CD4-positive, alpha-beta T cell treated with Interleukin-1 beta for 1 hour (primary cell): ENCODE measurements around the gene ADH1B.
"Not testable (repeated sequence)": the region's sequence is repeated elsewhere in the genome, so short reads cannot be mapped to it uniquely, and the experiment has no call there.

Experiments
- DNase-seq, 2 donors: peaks; one replicate each; pipeline ENCODE4 v3.0.0-alpha.2; 2020 to 2022

ADH1B gene

GRCh38 chr4:99321241-99322191 is at the start of gene ADH1B:
ADH1B (minus strand) TSS chr4:99321401; CDS start chr4:99321331, 70 bp downstream.
- no peak for DNase-seq

GRCh38 chr4:99367817-99368216 is 46.6 kb upstream of the ADH1B start:
- not testable (repeated sequence) for DNase-seq

GRCh38 chr4:99366491-99366890 is 45.3 kb upstream of the ADH1B start:
- no peak for DNase-seq

- no peak for DNase-seq
Measured at GRCh38 chr4:99362768-99363167, 41.6 kb upstream of the ADH1B start.

- DNase-seq, result no peak
Measured at GRCh38 chr4:99361899-99362275, 40.7 kb upstream of the ADH1B start.

GRCh38 chr4:99361268-99361898 is 40.2 kb upstream of the ADH1B start:
- DNase-seq, result no peak

- no peak for DNase-seq
Measured at GRCh38 chr4:99359480-99360204, 38.4 kb upstream of the ADH1B start.

GRCh38 chr4:99357948-99358347 is 36.7 kb upstream of the ADH1B start:
- DNase-seq, result no peak

- DNase-seq, result no peak
Measured at GRCh38 chr4:99356992-99357391, 35.8 kb upstream of the ADH1B start.

- DNase-seq, result not testable (repeated sequence)
Measured at GRCh38 chr4:99356149-99356548, 34.9 kb upstream of the ADH1B start.

GRCh38 chr4:99352602-99353537 is 31.7 kb upstream of the ADH1B start, which contains the start of gene ADH1C:
ADH1C (minus strand) TSS chr4:99352746; CDS start chr4:99352675, 71 bp downstream.
- DNase-seq, result no peak

- no peak for DNase-seq
Measured at GRCh38 chr4:99351487-99351886, 30.3 kb upstream of the ADH1B start.

- no peak for DNase-seq
Measured at GRCh38 chr4:99349338-99349737, 28.1 kb upstream of the ADH1B start.

GRCh38 chr4:99342624-99343023 is 21.4 kb upstream of the ADH1B start:
- DNase-seq, result not testable (repeated sequence)

- no peak for DNase-seq
Measured at GRCh38 chr4:99341426-99341825, 20.2 kb upstream of the ADH1B start.

- DNase-seq, result no peak
Measured at GRCh38 chr4:99339172-99339571, 18.0 kb upstream of the ADH1B start.

- DNase-seq, result no peak
Measured at GRCh38 chr4:99336553-99336952, 15.4 kb upstream of the ADH1B start.

- DNase-seq, result no peak
Measured at GRCh38 chr4:99334880-99335279, 13.7 kb upstream of the ADH1B start.

- DNase-seq, result no peak
Measured at GRCh38 chr4:99330648-99331047, 9.4 kb upstream of the ADH1B start.

GRCh38 chr4:99329876-99330275 is 8.7 kb upstream of the ADH1B start:
- no peak for DNase-seq

- DNase-seq, result no peak
Measured at GRCh38 chr4:99324979-99325378, 3.8 kb upstream of the ADH1B start.

GRCh38 chr4:99324361-99324760 is 3.2 kb upstream of the ADH1B start:
- no peak for DNase-seq
